GM10266 (cell line): ENCODE results near the gene APOC1.

Experiments used
- DNase-seq: peaks from one replicate; pipeline ENCODE4 v3.0.0; 2012; ENCODE audit errors: extremely low spot score
- CTCF ChIP-seq: IDR thresholded peaks from 2 replicates; pipeline ENCODE4 v1.5.1; 2012; ENCODE audit warnings: mild to moderate bottlenecking, low read depth; ENCODE audit not compliant: control insufficient read depth, insufficient read depth; ENCODE audit errors: missing control alignments

The APOC1 gene

DNA sequence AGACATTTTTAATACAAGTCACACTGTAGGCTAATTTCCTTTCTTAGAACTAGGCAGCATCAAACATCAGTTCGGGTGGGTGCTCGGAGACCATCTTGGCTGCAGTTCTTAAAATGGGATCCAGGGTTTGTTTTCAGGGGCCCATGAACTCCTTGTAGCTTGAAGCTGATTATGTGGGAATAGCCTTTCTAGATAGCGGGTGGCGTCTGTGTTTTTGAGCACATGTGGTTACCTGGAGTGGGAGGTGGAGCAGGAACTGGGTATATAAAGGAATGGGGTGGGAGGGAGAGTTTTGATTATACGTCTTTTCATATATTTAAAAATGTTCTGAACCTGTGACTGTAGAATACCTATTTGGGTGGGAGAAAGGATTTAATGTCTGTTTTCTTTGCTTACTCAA, 53.7 kb downstream of the APOC1 start:
- no peak for DNase-seq
- no peak for TF ChIP-seq CTCF

DNA sequence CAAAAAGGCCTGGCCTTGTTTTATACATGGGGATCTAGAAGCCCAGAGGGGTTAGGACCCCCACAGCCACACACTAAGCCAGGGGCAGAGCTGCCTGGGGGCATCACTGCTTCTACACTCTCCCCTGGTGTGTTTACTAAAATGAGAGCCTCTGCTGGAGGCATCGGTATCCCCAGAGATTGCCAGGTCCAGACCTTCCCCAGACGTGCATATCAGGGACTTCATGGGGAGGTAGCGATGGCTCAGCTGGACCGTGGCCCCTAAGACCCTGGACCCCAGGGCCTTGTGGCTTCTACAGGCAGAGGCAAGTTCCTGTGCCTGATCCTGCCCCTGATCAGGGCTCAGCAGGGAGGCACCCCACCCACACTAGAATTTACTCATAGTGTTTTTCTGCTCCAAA, 54.3 kb downstream of the APOC1 start:
- TF ChIP-seq CTCF = no peak
- no peak for DNase-seq
